Measurements from ENCODE around the gene FRAT1. TPM values are rescaled to one million over a fixed set of nuclear protein-coding genes. Genes with fewer than 3 reads are reported as not detected.
A peak's percentile ranks its signal among the peaks of the same experiment; 100 is the strongest.

Gene FRAT1
- total RNA-seq, 4 donors from 2014 or later, result 5.8 to 15.7 (median 10.3) TPM

DNA sequence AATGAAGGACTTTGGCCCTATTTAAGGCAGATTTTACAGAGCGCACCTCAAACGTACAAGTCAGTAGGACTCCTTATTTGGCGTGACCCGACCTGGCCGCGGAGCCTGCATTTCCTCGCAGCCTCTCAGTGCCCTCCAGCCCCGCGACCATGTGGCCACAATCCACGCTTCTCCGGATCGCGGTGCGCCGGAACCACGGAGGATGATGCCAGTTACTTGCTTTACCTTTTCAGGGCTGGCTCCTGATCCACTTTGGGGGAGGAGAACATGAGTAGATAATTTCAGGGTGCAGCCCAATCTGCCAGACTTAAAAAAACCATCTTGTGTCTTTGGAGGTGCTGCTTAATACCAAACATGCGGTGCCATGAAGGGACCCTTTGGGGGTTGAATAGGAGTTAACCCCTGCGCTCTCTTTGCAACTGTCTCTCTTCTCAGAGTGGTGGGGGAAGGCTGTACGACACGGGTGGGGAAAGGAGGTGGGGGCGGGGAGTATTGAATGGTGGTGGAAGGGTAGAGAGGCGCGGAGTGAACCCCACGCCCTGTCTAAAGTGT is 1.5 kb downstream of the FRAT1 start:
- H3K4me1 ChIP-seq, result peaks cover 7 to 27% (median 21%) of the 10 kb centered on the region in 4 donors
- no peaks in the 10 kb centered on the region for H3K27me3 ChIP-seq
- intact Hi-C loops (cut with DNase I; ENCODE audit: low total_unique reads) (no loop called here), in situ Hi-C loops (cut with MboI; ENCODE audit: low pct_ligation_motif_present in 1 of 4, low pct_unique_long_range_greater_than_20kb in 1 of 4, low sequenced_read_pairs in 3 of 4) (no loop called here)
- peak overlapping the region; percentile 92 to 98 (median 96) for H3K27ac ChIP-seq
- no peaks in the 10 kb centered on the region for H3K36me3 ChIP-seq
- peak; percentile 32 for DNase-seq
- no peak for TF ChIP-seq POLR2A (IDR thresholded peaks at IDR 0.05)
- TF ChIP-seq, protein P1, sequence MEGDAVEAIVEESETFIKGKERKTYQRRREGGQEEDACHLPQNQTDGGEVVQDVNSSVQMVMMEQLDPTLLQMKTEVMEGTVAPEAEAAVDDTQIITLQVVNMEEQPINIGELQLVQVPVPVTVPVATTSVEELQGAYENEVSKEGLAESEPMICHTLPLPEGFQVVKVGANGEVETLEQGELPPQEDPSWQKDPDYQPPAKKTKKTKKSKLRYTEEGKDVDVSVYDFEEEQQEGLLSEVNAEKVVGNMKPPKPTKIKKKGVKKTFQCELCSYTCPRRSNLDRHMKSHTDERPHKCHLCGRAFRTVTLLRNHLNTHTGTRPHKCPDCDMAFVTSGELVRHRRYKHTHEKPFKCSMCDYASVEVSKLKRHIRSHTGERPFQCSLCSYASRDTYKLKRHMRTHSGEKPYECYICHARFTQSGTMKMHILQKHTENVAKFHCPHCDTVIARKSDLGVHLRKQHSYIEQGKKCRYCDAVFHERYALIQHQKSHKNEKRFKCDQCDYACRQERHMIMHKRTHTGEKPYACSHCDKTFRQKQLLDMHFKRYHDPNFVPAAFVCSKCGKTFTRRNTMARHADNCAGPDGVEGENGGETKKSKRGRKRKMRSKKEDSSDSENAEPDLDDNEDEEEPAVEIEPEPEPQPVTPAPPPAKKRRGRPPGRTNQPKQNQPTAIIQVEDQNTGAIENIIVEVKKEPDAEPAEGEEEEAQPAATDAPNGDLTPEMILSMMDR (IDR thresholded peaks at IDR 0.05), result no peak
- TF ChIP-seq POLR2AphosphoS5 (IDR thresholded peaks at IDR 0.05), result no peak
- no peak for TF ChIP-seq EP300 (IDR thresholded peaks at IDR 0.05; ENCODE audit: low read depth)
- no peaks in the 10 kb centered on the region for H3K9me3 ChIP-seq
- H3K4me3 ChIP-seq, result peak overlapping the region; percentile 72 to 84 (median 75)
- 18% methylated on average over 24 of the region's 24 CpGs; no CpG with 5 or more reads in 1 of the 2 donors for WGBS, 2 donors (ENCODE audit: low coverage in 1 of 2)

DNA sequence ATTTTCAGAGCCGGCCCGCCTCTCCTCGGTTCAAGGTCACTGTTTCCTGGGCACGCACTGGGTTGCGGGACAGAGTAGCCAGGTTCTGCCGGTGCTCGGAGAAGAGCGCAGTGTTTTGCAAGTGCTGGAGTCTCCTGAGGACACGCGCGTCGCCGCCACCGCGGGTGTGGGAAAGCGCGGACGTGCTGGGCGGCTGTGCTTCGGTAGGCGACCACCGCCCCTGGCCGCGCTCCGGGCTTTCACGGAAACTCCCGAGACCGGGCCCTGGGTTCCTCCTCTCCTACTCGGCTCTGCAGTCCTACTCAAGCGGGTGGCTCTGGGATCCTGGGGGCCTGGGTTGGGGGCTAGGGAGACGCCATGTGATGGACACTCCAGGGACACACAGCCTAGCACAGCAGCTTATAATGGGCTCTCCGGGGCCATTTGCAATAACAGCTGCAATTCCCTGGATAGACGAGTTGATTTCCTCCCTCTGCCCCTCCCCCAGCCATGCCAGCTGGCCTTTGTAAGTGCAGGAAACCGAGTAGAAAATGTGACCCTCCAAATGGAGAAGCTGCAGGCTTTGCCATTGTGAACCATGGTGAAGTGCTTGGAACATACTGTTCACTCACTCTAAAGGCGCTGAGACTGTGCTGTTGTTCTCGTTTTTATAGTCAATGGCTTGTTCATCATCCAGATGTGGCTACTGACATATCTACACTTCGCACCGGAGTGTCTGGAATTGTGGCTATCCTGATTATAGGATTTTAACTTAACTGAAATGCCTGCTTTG is 2.1 kb downstream of the FRAT1 start:
- Histone ChIP-seq H3K27me3 (no peaks in the 10 kb centered on the region), H3K27ac (peak overlapping the region; percentile 92 to 98 (median 96)), H3K9me3 (no peaks in the 10 kb centered on the region), H3K4me3 (peak overlapping the region; percentile 72 to 84 (median 75)), H3K4me1 (peaks cover 7 to 27% (median 21%) of the 10 kb centered on the region in 4 donors), H3K36me3 (no peaks in the 10 kb centered on the region)
- intact Hi-C loops (cut with DNase I; ENCODE audit: low total_unique reads), result no loop called here
- TF ChIP-seq POLR2AphosphoS5 (IDR thresholded peaks at IDR 0.05) (peak in 1 of 3 donors; percentile 23), POLR2A (IDR thresholded peaks at IDR 0.05) (peak; percentile 32), EP300 (IDR thresholded peaks at IDR 0.05; ENCODE audit: low read depth) (no peak)
- WGBS, 2 donors (ENCODE audit: low coverage in 1 of 2), result 34 to 89% methylated on average over 3 to 38 of the region's 38 CpGs
- DNase-seq, result peak; percentile 49
- in situ Hi-C loops (cut with MboI; ENCODE audit: low pct_ligation_motif_present in 1 of 4, low pct_unique_long_range_greater_than_20kb in 1 of 4, low sequenced_read_pairs in 3 of 4), result no loop called here

DNA sequence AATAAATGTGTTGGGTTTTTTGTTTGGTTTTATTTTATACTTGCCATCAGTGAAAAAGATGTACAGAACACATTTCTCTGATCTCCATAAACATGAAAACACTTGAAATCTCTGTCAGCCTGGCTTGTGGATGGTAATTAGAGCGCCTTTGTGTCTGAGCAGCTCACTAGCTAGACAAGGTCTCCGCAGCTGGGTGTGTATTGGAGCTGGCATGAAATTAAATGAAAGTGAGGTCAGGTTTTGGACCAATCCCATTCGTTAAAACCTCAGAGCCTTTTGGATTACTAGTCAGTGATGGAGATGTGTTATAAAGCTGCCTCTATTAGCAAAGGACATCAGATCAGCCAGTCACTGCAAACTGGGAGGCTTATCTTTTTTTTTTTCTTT is 2.7 kb downstream of the FRAT1 start:
- intact Hi-C loops (cut with DNase I; ENCODE audit: low total_unique reads), result no loop called here
- Histone ChIP-seq H3K4me1 (peaks cover 7 to 28% (median 21%) of the 10 kb centered on the region in 4 donors), H3K27me3 (no peaks in the 10 kb centered on the region), H3K27ac (peak overlapping the region in 2 of 4 donors; percentile 92 to 98), H3K4me3 (peak overlapping the region in 1 of 4 donors; percentile 72), H3K36me3 (no peaks in the 10 kb centered on the region), H3K9me3 (no peaks in the 10 kb centered on the region)
- in situ Hi-C loops (cut with MboI; ENCODE audit: low pct_ligation_motif_present in 1 of 4, low pct_unique_long_range_greater_than_20kb in 1 of 4, low sequenced_read_pairs in 3 of 4), result no loop called here
- DNase-seq, result no peak
- TF ChIP-seq POLR2AphosphoS5 (IDR thresholded peaks at IDR 0.05) (no peak), POLR2A (IDR thresholded peaks at IDR 0.05) (no peak), EP300 (IDR thresholded peaks at IDR 0.05; ENCODE audit: low read depth) (no peak)
- TF ChIP-seq, protein P1 (IDR thresholded peaks at IDR 0.05), result no peak
- 40 to 68% methylated on average over 1 to 3 of the region's 3 CpGs for WGBS, 2 donors (ENCODE audit: low coverage in 1 of 2)

DNA sequence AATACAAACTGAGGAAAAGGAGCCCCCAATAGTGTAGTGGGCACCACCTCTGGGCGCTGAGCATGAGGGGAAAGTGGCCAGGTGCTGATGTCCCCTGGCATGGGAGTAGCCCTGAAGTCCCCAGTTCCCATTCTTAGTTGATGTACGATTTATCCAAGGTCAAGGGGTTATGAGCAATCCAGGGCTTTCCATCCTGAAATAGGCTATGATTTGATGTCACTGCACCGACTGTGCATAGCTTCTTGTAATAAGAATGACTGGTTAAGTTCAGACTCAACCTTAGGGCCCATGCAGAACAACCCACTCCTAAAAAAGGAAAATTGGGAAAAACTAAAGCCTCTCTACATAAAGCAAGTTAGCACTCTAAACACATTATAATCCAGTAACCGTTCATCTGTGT is 4.4 kb downstream of the FRAT1 start:
- no peak overlapping the region for H3K4me3 ChIP-seq
- TF ChIP-seq EP300 (IDR thresholded peaks at IDR 0.05; ENCODE audit: low read depth) (no peak), POLR2AphosphoS5 (IDR thresholded peaks at IDR 0.05) (no peak), POLR2A (IDR thresholded peaks at IDR 0.05) (no peak)
- TF ChIP-seq, protein P1 (IDR thresholded peaks at IDR 0.05), result no peak
- no peak overlapping the region for H3K27ac ChIP-seq
- H3K9me3 ChIP-seq, result no peaks in the 10 kb centered on the region
- DNase-seq, result no peak
- WGBS, 2 donors (ENCODE audit: low coverage in 1 of 2), result 81 to 90% methylated on average over 2 to 4 of the region's 4 CpGs
- intact Hi-C loops (cut with DNase I; ENCODE audit: low total_unique reads), result no loop called here
- H3K36me3 ChIP-seq, result no peaks in the 10 kb centered on the region
- in situ Hi-C loops (cut with MboI; ENCODE audit: low pct_ligation_motif_present in 1 of 4, low pct_unique_long_range_greater_than_20kb in 1 of 4, low sequenced_read_pairs in 3 of 4), result no loop called here
- no peaks in the 10 kb centered on the region for H3K27me3 ChIP-seq
- H3K4me1 ChIP-seq, result peaks cover 7 to 43% (median 23%) of the 10 kb centered on the region in 4 donors

All from transverse colon (tissue), 4 donors.